Measurements from ENCODE around the gene FNDC8. TPM values are rescaled to one million over a fixed set of nuclear protein-coding genes. Genes with fewer than 3 reads are reported as not detected.

Gene FNDC8
- total RNA-seq, 1 experiment from 2014 or later, result not detected

DNA sequence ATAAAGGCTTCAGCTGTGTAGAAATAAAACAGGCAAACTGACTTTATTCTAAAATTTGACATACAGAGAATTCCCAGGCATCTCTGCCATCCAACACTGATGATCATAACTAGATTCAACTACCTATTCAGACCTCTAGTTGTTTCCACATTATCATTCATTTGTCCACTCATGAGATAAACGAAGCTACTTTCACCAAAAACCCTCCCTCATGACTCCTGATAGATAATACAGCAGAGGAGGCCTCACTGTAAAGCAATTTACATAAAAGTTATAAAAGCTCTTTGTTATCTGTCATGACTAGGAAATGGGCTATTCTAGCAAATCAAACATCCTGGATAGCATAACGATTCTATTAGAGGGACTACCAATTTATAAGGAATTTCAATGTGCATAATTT, 38.3 kb upstream of the FNDC8 start (continued):
- TF ChIP-seq SMAD4 (CRISPR knock-in tag; IDR thresholded peaks at IDR 0.05) (no peak), ELF4 (CRISPR knock-in tag; IDR thresholded peaks at IDR 0.05; ENCODE audit: low read depth) (no peak)

DNA sequence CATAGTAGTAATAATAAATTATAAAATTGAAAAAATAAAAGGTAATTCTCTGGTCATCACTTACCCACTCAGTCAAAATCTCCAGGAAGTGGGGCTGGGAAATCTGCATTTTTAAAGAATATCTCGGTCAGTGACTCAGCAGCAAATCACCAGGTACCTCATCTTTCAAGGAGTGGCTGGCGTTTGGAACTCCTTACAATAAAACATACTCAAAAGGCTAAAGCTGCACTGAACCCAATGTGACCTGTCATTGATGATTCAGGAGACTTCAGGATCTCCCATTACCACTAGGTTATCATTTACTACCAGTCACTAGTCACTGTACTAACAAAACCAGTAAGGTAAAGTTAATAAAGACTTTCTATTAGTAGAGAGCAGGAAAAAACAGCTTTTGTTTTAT, 36.4 kb upstream of the FNDC8 start:
- DNase-seq (ENCODE audit: low spot score) (no peak), ATAC-seq (no peak)
- ChIA-PET CTCF (no interaction called here), POLR2A (no interaction called here)
- no peak overlapping the region; the same call in 1 of the 2 replicates for H3K27ac Mint-ChIP-seq
- no peak for TF ChIP-seq NR1H2 (CRISPR knock-in tag; IDR thresholded peaks at IDR 0.05)
- TF ChIP-seq, protein P1, sequence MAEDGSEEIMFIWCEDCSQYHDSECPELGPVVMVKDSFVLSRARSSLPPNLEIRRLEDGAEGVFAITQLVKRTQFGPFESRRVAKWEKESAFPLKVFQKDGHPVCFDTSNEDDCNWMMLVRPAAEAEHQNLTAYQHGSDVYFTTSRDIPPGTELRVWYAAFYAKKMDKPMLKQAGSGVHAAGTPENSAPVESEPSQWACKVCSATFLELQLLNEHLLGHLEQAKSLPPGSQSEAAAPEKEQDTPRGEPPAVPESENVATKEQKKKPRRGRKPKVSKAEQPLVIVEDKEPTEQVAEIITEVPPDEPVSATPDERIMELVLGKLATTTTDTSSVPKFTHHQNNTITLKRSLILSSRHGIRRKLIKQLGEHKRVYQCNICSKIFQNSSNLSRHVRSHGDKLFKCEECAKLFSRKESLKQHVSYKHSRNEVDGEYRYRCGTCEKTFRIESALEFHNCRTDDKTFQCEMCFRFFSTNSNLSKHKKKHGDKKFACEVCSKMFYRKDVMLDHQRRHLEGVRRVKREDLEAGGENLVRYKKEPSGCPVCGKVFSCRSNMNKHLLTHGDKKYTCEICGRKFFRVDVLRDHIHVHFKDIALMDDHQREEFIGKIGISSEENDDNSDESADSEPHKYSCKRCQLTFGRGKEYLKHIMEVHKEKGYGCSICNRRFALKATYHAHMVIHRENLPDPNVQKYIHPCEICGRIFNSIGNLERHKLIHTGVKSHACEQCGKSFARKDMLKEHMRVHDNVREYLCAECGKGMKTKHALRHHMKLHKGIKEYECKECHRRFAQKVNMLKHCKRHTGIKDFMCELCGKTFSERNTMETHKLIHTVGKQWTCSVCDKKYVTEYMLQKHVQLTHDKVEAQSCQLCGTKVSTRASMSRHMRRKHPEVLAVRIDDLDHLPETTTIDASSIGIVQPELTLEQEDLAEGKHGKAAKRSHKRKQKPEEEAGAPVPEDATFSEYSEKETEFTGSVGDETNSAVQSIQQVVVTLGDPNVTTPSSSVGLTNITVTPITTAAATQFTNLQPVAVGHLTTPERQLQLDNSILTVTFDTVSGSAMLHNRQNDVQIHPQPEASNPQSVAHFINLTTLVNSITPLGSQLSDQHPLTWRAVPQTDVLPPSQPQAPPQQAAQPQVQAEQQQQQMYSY (CRISPR knock-in tag; IDR thresholded peaks at IDR 0.05), result no peak
- no peak for TF ChIP-seq TCF7 (CRISPR knock-in tag; IDR thresholded peaks at IDR 0.05; ENCODE audit: low read depth)
- TF ChIP-seq SMAD4 (CRISPR knock-in tag; IDR thresholded peaks at IDR 0.05), result no peak
- TF ChIP-seq, protein P2, sequence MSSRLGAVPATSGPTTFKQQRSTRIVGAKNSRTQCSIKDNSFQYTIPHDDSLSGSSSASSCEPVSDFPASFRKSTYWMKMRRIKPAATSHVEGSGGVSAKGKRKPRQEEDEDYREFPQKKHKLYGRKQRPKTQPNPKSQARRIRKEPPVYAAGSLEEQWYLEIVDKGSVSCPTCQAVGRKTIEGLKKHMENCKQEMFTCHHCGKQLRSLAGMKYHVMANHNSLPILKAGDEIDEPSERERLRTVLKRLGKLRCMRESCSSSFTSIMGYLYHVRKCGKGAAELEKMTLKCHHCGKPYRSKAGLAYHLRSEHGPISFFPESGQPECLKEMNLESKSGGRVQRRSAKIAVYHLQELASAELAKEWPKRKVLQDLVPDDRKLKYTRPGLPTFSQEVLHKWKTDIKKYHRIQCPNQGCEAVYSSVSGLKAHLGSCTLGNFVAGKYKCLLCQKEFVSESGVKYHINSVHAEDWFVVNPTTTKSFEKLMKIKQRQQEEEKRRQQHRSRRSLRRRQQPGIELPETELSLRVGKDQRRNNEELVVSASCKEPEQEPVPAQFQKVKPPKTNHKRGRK (CRISPR knock-in tag; IDR thresholded peaks at IDR 0.05; ENCODE audit: borderline replicate concordance), result no peak
- H3K9me3 Mint-ChIP-seq, result no peaks in the 10 kb centered on the region
- no peaks in the 10 kb centered on the region for H3K36me3 Mint-ChIP-seq
- H3K4me3 Mint-ChIP-seq, result no peak overlapping the region
- H3K27me3 Mint-ChIP-seq (ENCODE audit: low read depth), result peaks cover 4% of the 10 kb centered on the region
- H3K4me1 Mint-ChIP-seq, result peaks cover 79% of the 10 kb centered on the region

DNA sequence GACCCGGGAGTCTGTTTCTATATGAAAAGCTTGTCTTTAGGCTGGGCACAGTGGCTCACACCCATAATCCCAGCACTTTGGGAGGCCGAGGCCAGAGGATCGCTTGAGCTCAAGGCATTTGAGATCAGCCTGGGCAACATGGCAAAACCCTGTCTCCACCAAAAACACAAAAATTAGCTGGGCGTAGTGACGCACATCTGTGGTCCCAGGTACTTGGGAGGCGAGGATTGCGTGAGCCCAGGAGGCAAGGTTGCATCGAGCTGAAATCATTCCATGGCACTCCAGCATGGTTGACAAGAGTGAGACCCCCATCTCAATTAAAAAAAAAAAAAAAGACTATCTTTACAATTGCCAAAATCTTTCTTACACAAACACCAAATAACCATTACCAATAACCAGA, 35.3 kb upstream of the FNDC8 start:
- no peak overlapping the region for H3K27ac Mint-ChIP-seq
- ATAC-seq (no peak), DNase-seq (ENCODE audit: low spot score) (no peak)
- H3K9me3 Mint-ChIP-seq, result no peaks in the 10 kb centered on the region
- no peaks in the 10 kb centered on the region for H3K36me3 Mint-ChIP-seq
- peaks cover 4% of the 10 kb centered on the region for H3K27me3 Mint-ChIP-seq (ENCODE audit: low read depth)
- ChIA-PET POLR2A (interaction anchor here (0.6 kb wide), 1 partner anchor 23 kb away, joined by 3 read pairs; no protein-coding TSS in a partner anchor), CTCF (interaction anchor here (2.2 kb wide), 1 partner anchor 22 kb away, joined by 9 read pairs; the partner anchor contains the start of gene RFFL)
- no peak overlapping the region for H3K4me3 Mint-ChIP-seq
- H3K4me1 Mint-ChIP-seq, result peaks cover 69% of the 10 kb centered on the region
- no peak for TF ChIP-seq EMX1 (CRISPR knock-in tag; IDR thresholded peaks at IDR 0.05)
- TF ChIP-seq MLX (CRISPR knock-in tag; IDR thresholded peaks at IDR 0.05), result no peak
- TF ChIP-seq ATF6 (CRISPR knock-in tag; IDR thresholded peaks at IDR 0.05), result no peak
- TF ChIP-seq, protein P3, sequence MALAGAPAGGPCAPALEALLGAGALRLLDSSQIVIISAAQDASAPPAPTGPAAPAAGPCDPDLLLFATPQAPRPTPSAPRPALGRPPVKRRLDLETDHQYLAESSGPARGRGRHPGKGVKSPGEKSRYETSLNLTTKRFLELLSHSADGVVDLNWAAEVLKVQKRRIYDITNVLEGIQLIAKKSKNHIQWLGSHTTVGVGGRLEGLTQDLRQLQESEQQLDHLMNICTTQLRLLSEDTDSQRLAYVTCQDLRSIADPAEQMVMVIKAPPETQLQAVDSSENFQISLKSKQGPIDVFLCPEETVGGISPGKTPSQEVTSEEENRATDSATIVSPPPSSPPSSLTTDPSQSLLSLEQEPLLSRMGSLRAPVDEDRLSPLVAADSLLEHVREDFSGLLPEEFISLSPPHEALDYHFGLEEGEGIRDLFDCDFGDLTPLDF (CRISPR knock-in tag; IDR thresholded peaks at IDR 0.05), result no peak
- TF ChIP-seq HMGA2 (CRISPR knock-in tag; IDR thresholded peaks at IDR 0.05), result no peak
- no peak for TF ChIP-seq CBFB (CRISPR knock-in tag; IDR thresholded peaks at IDR 0.05; ENCODE audit: low read depth)
- TF ChIP-seq ZNF425 (CRISPR knock-in tag; conservative IDR thresholded peaks at IDR 0.05), result no peak
- TF ChIP-seq, protein P4, sequence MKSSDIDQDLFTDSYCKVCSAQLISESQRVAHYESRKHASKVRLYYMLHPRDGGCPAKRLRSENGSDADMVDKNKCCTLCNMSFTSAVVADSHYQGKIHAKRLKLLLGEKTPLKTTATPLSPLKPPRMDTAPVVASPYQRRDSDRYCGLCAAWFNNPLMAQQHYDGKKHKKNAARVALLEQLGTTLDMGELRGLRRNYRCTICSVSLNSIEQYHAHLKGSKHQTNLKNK (CRISPR knock-in tag; IDR thresholded peaks at IDR 0.05), result no peak
- TF ChIP-seq FOXJ3 (CRISPR knock-in tag; IDR thresholded peaks at IDR 0.05; ENCODE audit: borderline replicate concordance), result no peak
- TF ChIP-seq, protein P5, sequence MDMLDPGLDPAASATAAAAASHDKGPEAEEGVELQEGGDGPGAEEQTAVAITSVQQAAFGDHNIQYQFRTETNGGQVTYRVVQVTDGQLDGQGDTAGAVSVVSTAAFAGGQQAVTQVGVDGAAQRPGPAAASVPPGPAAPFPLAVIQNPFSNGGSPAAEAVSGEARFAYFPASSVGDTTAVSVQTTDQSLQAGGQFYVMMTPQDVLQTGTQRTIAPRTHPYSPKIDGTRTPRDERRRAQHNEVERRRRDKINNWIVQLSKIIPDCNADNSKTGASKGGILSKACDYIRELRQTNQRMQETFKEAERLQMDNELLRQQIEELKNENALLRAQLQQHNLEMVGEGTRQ (CRISPR knock-in tag; IDR thresholded peaks at IDR 0.05), result no peak
- no peak for TF ChIP-seq IRF2 (CRISPR knock-in tag; IDR thresholded peaks at IDR 0.05; ENCODE audit: borderline replicate concordance, low read depth)
- no peak for TF ChIP-seq TP53 (CRISPR knock-in tag; IDR thresholded peaks at IDR 0.05)
- TF ChIP-seq ZBTB21 (CRISPR knock-in tag; IDR thresholded peaks at IDR 0.05; ENCODE audit: borderline replicate concordance), result no peak
- TF ChIP-seq ESRRA (CRISPR knock-in tag; IDR thresholded peaks at IDR 0.05; ENCODE audit: borderline replicate concordance), result no peak
- TF ChIP-seq ZNF396 (CRISPR knock-in tag; IDR thresholded peaks at IDR 0.05; ENCODE audit: borderline replicate concordance), result no peak
